A549 (cell line): ENCODE measurements around the gene BSND. TPM values are rescaled to one million over a fixed set of nuclear protein-coding genes. Genes with fewer than 3 reads are reported as not detected.

Source experiments
- ATAC-seq, 2 experiments: fragments of 200-7000 bp in 1 of 2; fragments of >200 bp in 1 of 2; cut with Nextera tagmentation in 1 of 2; cut with Tn5 transposase in 1 of 2; 3 replicates each; pipeline versions ENCODE4 v1.8.0 to v1.9.1; 2018 to 2020; ENCODE audit warnings: mild to moderate bottlenecking in 1 of 2, moderate library complexity in 1 of 2
- CTCF ChIA-PET: fragments of 300-600 bp; sonication (Branson Sonifier 250); formaldehyde crosslinking; extraction: SDS; loops from one replicate; lab custom pipeline; 2021; ENCODE audit warnings: antibody characterized with exemption, inconsistent platforms; lab: Yijun Ruan, JAX
- POLR2A ChIA-PET: fragments of 350-600 bp; formaldehyde crosslinking; extraction: SDS; loops from one replicate; lab custom pipeline; 2021; ENCODE audit warnings: antibody characterized with exemption, inconsistent platforms; lab: Yijun Ruan, JAX
- DNase-seq, 2 experiments: peaks; one replicate each; pipeline versions ENCODE4 v3.0.0 to v3.0.0-alpha.2; 2011 to 2016; ENCODE audit warnings: low read depth in 1 of 2, low spot score in 1 of 2
- FAIRE-seq: peaks from 2 replicates; lab custom pipeline; 2011; peaks lifted over from hg19 to GRCh38; lab: Jason Lieb, UNC
- H3K27ac ChIP-seq, 2 experiments: fragments of >200 bp; sonication (Bioruptor Twin); formaldehyde crosslinking; 3 replicates each; pipeline ENCODE4 v1.5.1; 2016 to 2017
- H3K4me1 ChIP-seq: fragments of >200 bp; sonication (Bioruptor Twin); formaldehyde crosslinking; 3 replicates; pipeline ENCODE4 v1.6.1; 2016
- H3K4me2 ChIP-seq: fragments of >200 bp; sonication (Bioruptor Twin); formaldehyde crosslinking; 3 replicates; pipeline ENCODE4 v1.6.1; 2016
- H3K4me3 ChIP-seq: fragments of >200 bp; sonication (Bioruptor Twin); formaldehyde crosslinking; 3 replicates; pipeline ENCODE4 v1.5.1; 2016
- H3K9me3 ChIP-seq: fragments of >200 bp; sonication (Bioruptor Twin); formaldehyde crosslinking; 3 replicates; pipeline ENCODE4 v1.6.1; 2016
- BHLHE40 ChIP-seq: IDR thresholded peaks from 2 replicates; pipeline ENCODE4 v1.6.1; 2012; ENCODE audit warnings: low read depth, low read length, inconsistent platforms
- MYC ChIP-seq: IDR thresholded peaks from 2 replicates; pipeline ENCODE4 v1.6.1; 2012; ENCODE audit warnings: mild to moderate bottlenecking, inconsistent platforms, low read length, improper control_type of control experiment, borderline replicate concordance
- WGBS: methylation state at CpG from one replicate; pipeline ENCODE4 v1.1.6; 2017; ENCODE audit errors: missing lambda C conversion rate; 5-methylcytosine and 5-hydroxymethylcytosine counted together
- polyA plus RNA-seq, 4 experiments: library from polyadenylated mRNA; depleted of rRNA in 3 of 4; stranded (reverse); fragments of >200 nt; fragmentation: RNase III in 1 of 4; extraction: RNeasy Plus Mini Kit Qiagen cat#74134 plus additional on column Dnase treatment in 1 of 4; gene quantifications; 2 replicates in 3 of 4; 3 replicates in 1 of 4; pipeline ENCODE4 v1.2.3, GENCODE V29; 2011 to 2017

Gene BSND
- polyA plus RNA-seq, 2 of the 4 experiments (the other 2 are of a cell fraction): not detected

- H3K9me3 ChIP-seq: no peaks in the 10 kb centered on the region
- no peak overlapping the region for H3K4me3 ChIP-seq
- TF ChIP-seq MYC: no peak
- no peak for TF ChIP-seq BHLHE40
- TF ChIP-seq, all 56 proteins: peak for 0
- 73% methylated on average over 6 of the region's 13 CpGs for WGBS
- Histone ChIP-seq H3K4me1 (peaks cover 16% of the 10 kb centered on the region), H3K27ac (no peak overlapping the region), H3K4me2 (no peak overlapping the region)
- CTCF ChIA-PET: interaction anchor here (1.1 to 1.2 kb wide), 2 partner anchors 10 to 111 kb away, joined by 3 to 4 read pairs; no protein-coding TSS in a partner anchor
- POLR2A ChIA-PET: no interaction called here
- no peak for FAIRE-seq
- DNase-seq: no peak
- no peak for ATAC-seq
Observed at GRCh38 chr1:55061000-55061705, 62.4 kb downstream of the BSND start.

Other genes with a start within 250 kb of the BSND start
- gene PARS2, start 234.4 kb upstream of the BSND start, polyA plus RNA-seq (2011; rRNA removed): 2.3 and 3.7 TPM in 2 replicates
- 2.8 to 2.9 TPM (median 2.9 TPM) in 3 replicates for gene PARS2, start 234.4 kb upstream of the BSND start, polyA plus RNA-seq (2017; fragmentation: RNase III; extraction: RNeasy Plus Mini Kit Qiagen cat#74134 plus additional on column Dnase treatment)
- gene TTC22, start 197.6 kb upstream of the BSND start, polyA plus RNA-seq (2011; rRNA removed): not detected in 2 replicates
- gene TTC22, start 197.6 kb upstream of the BSND start, polyA plus RNA-seq (2017; fragmentation: RNase III; extraction: RNeasy Plus Mini Kit Qiagen cat#74134 plus additional on column Dnase treatment): not detected in 3 replicates
- 29.9 and 60.3 TPM in 2 replicates for gene DHCR24, start 111.7 kb upstream of the BSND start, polyA plus RNA-seq (2011; rRNA removed)
- 20.4 to 33.3 TPM (median 30.2 TPM) in 3 replicates for gene DHCR24, start 111.7 kb upstream of the BSND start, polyA plus RNA-seq (2017; fragmentation: RNase III; extraction: RNeasy Plus Mini Kit Qiagen cat#74134 plus additional on column Dnase treatment)
- 0.06 and 0.15 TPM in 2 replicates for gene TMEM61, start 18.3 kb upstream of the BSND start, polyA plus RNA-seq (2011; rRNA removed)
- 0.10 to 0.12 TPM in 2 of 3 replicates, not detected in the other for gene TMEM61, start 18.3 kb upstream of the BSND start, polyA plus RNA-seq (2017; fragmentation: RNase III; extraction: RNeasy Plus Mini Kit Qiagen cat#74134 plus additional on column Dnase treatment)
- gene PCSK9, start 40.6 kb downstream of the BSND start, polyA plus RNA-seq (2011; rRNA removed): 1.6 and 1.7 TPM in 2 replicates
- 2.7 to 7.3 TPM (median 4.9 TPM) in 3 replicates for gene PCSK9, start 40.6 kb downstream of the BSND start, polyA plus RNA-seq (2017; fragmentation: RNase III; extraction: RNeasy Plus Mini Kit Qiagen cat#74134 plus additional on column Dnase treatment)
- 21.7 and 24.5 TPM in 2 replicates for gene USP24, start 216.4 kb downstream of the BSND start, polyA plus RNA-seq (2011; rRNA removed)
- gene USP24, start 216.4 kb downstream of the BSND start, polyA plus RNA-seq (2017; fragmentation: RNase III; extraction: RNeasy Plus Mini Kit Qiagen cat#74134 plus additional on column Dnase treatment): 13.4 to 17.4 TPM (median 14.7 TPM) in 3 replicates